GM19043 (cell line): ENCODE measurements around the gene TTC23.
"Not testable (repeated sequence)": the region's sequence is repeated elsewhere in the genome, so short reads cannot be mapped to it uniquely, and the experiment has no call there.

ENCODE experiments used
- ATAC-seq: cut with Tn5 transposase; IDR thresholded peaks from one replicate; pipeline ENCODE4 v1.9.1; 2021; ENCODE audit warnings: low read depth; ENCODE audit not compliant: unreplicated experiment

The TTC23 gene

GRCh38 chr15:99122831-99123712 is 126.3 kb downstream of the TTC23 start:
- ATAC-seq, result no peak

GRCh38 chr15:99121691-99122410 is 127.5 kb downstream of the TTC23 start:
- ATAC-seq, result no peak

- no peak for ATAC-seq
These were observed 128.2 kb downstream of the TTC23 start for GRCh38 chr15:99121207-99121606.

- ATAC-seq, result no peak
These were observed 129.2 kb downstream of the TTC23 start for GRCh38 chr15:99120050-99120777.

- ATAC-seq, result no peak
These were observed 130.4 kb downstream of the TTC23 start for GRCh38 chr15:99118801-99119546.

GRCh38 chr15:99118258-99118632 is 131.1 kb downstream of the TTC23 start:
- no peak for ATAC-seq

- ATAC-seq, result no peak
These were observed 131.7 kb downstream of the TTC23 start for GRCh38 chr15:99117563-99118257.

- ATAC-seq, result no peak
These were observed 132.3 kb downstream of the TTC23 start for GRCh38 chr15:99117111-99117510.

- no peak for ATAC-seq
These were observed 133.8 kb downstream of the TTC23 start for GRCh38 chr15:99115300-99116215.

- ATAC-seq, result no peak
These were observed 134.7 kb downstream of the TTC23 start for GRCh38 chr15:99114511-99115299.

GRCh38 chr15:99113547-99114271 is 135.7 kb downstream of the TTC23 start:
- no peak for ATAC-seq

GRCh38 chr15:99111641-99112040 is 137.7 kb downstream of the TTC23 start:
- ATAC-seq, result not testable (repeated sequence)

GRCh38 chr15:99110581-99111320 is 138.6 kb downstream of the TTC23 start:
- no peak for ATAC-seq

- ATAC-seq, result no peak
These were observed 139.3 kb downstream of the TTC23 start for GRCh38 chr15:99110093-99110492.

GRCh38 chr15:99109555-99110021 is 139.8 kb downstream of the TTC23 start:
- no peak for ATAC-seq

GRCh38 chr15:99108993-99109392 is 140.4 kb downstream of the TTC23 start:
- ATAC-seq, result no peak
